Esophagus squamous epithelium (tissue), 4 donors: ENCODE results near the gene HSFX2.
"Not testable (repeated sequence)": the region's sequence is repeated elsewhere in the genome, so short reads cannot be mapped to it uniquely, and the experiment has no call there.

Experiments used
- POLR2A ChIP-seq, 4 donors: fragments of 450-650 bp; IDR thresholded peaks; one replicate each; pipeline ENCODE4 v1.6.1; 2017; ENCODE audit warnings: antibody characterized with exemption in 4 of 4, mild to moderate bottlenecking in 4 of 4, moderate library complexity in 3 of 4
- TF ChIP-seq, protein P1 (sequence below), 6 experiments: fragments of 450-650 bp in 4 of 6; fragments of 200-600 bp in 2 of 6; sonication (generic) in 2 of 6; IDR thresholded peaks; one replicate each; pipeline ENCODE4 v1.5.1; 2016 to 2019; ENCODE audit warnings: antibody characterized with exemption in 6 of 6, mild to moderate bottlenecking in 4 of 6, moderate library complexity in 4 of 6

DNA sequence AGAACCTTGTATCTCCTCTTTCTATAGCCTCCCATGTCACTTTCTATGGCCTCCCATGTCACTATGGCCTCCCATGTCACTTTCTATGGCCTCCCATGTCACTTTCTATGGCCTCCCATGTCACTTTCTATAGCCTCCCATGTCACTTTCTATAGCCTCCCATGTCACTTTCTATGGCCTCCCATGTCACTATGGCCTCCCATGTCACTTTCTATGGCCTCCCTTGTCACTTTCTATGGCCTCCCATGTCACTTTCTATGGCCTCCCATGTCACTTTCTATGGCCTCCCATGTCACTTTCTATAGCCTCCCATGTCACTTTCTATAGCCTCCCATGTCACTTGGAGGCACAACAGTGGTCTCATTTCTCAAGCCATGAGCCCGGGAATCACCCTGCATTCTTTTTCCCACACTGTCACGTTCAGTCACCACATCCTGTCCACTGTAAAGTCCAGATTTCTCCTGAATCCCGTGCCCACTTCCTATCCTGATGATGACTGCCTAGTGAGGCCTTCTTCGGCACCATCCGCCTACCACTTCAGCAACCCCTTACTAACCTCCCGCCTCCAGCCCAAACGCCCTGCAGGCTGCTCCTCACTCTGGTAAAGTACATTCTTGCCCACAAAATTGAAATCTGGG, 10.3 kb upstream of the HSFX2 start:
- TF ChIP-seq, protein P1, sequence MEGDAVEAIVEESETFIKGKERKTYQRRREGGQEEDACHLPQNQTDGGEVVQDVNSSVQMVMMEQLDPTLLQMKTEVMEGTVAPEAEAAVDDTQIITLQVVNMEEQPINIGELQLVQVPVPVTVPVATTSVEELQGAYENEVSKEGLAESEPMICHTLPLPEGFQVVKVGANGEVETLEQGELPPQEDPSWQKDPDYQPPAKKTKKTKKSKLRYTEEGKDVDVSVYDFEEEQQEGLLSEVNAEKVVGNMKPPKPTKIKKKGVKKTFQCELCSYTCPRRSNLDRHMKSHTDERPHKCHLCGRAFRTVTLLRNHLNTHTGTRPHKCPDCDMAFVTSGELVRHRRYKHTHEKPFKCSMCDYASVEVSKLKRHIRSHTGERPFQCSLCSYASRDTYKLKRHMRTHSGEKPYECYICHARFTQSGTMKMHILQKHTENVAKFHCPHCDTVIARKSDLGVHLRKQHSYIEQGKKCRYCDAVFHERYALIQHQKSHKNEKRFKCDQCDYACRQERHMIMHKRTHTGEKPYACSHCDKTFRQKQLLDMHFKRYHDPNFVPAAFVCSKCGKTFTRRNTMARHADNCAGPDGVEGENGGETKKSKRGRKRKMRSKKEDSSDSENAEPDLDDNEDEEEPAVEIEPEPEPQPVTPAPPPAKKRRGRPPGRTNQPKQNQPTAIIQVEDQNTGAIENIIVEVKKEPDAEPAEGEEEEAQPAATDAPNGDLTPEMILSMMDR (IDR thresholded peaks at IDR 0.05), result not testable (repeated sequence)
- TF ChIP-seq POLR2A (IDR thresholded peaks at IDR 0.05), result not testable (repeated sequence)
